ENCODE results near the gene INTS15.

DNA sequence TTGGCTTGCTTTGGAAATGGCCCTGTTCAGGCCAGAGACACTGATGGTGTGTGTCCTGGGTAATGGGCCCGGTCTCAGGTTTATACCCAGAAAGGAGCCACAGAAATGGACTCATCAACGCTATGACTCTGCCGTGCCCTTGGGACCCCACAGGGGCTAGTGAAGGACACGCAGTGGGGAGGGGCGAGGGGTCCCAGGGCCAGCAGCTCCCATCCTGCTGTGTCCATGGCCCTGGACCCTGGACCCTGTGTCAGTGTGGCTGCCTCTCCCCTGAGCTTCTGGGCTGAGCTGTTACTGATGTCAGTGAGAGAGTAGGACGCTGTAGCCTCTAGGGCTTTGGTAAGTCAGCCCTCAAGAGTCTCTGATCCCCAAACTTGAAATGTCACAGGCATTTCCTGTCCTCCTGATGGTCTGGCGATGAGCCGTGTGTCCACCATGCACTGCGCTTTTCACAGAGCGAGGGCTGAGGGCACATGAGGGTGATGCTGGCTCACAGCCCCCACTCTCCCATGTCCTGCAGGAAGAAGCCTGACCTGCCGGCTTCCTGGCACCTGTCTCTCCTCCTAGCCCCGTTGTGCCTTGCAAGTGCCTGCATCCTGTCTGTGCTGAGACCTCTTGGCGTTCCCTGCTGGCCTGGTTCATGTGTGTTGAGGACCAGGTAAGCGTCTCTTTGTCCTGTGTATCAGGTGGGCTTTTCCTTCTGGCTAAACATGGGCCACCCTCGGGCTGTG, 51.6 kb downstream of the INTS15 start:
- TF ChIP-seq, protein P1, sequence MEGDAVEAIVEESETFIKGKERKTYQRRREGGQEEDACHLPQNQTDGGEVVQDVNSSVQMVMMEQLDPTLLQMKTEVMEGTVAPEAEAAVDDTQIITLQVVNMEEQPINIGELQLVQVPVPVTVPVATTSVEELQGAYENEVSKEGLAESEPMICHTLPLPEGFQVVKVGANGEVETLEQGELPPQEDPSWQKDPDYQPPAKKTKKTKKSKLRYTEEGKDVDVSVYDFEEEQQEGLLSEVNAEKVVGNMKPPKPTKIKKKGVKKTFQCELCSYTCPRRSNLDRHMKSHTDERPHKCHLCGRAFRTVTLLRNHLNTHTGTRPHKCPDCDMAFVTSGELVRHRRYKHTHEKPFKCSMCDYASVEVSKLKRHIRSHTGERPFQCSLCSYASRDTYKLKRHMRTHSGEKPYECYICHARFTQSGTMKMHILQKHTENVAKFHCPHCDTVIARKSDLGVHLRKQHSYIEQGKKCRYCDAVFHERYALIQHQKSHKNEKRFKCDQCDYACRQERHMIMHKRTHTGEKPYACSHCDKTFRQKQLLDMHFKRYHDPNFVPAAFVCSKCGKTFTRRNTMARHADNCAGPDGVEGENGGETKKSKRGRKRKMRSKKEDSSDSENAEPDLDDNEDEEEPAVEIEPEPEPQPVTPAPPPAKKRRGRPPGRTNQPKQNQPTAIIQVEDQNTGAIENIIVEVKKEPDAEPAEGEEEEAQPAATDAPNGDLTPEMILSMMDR (IDR thresholded peaks at IDR 0.05; ENCODE audit: borderline replicate concordance, extremely low read depth, low read length, poor library complexity, severe bottlenecking) = no peak
- TF ChIP-seq EZH2 (IDR thresholded peaks at IDR 0.05; ENCODE audit: borderline replicate concordance, low read depth, low read length, severe bottlenecking) = no peak

All from DND-41 (cell line).